ENCODE data around the gene CDC45.

DNA sequence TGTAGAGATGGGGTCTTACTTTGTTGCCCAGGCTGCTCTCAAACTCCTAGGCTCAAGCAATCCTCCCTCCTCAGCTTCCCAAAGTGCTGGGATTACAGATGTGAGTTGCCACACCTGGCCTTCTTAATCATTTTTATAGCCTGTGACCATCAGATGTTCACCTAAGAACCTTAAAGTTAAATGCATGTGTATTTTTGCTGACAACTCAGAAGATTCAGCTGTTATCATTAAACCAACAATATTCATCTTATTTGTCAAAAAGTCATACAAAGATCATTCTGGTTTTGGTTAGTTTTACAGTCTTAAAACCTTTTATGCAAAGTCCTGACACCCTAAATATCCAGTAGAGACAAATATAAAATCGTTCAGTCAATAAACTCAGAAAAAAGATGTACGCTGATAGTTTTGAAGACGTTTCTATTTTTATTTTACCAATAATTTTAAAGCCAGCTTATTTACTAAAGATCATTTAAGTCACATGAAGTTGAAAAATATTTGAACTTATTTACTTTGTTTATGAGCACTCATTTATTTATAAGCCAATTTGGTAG, 22.3 kb downstream of the CDC45 start:
- TF ChIP-seq, protein P1, sequence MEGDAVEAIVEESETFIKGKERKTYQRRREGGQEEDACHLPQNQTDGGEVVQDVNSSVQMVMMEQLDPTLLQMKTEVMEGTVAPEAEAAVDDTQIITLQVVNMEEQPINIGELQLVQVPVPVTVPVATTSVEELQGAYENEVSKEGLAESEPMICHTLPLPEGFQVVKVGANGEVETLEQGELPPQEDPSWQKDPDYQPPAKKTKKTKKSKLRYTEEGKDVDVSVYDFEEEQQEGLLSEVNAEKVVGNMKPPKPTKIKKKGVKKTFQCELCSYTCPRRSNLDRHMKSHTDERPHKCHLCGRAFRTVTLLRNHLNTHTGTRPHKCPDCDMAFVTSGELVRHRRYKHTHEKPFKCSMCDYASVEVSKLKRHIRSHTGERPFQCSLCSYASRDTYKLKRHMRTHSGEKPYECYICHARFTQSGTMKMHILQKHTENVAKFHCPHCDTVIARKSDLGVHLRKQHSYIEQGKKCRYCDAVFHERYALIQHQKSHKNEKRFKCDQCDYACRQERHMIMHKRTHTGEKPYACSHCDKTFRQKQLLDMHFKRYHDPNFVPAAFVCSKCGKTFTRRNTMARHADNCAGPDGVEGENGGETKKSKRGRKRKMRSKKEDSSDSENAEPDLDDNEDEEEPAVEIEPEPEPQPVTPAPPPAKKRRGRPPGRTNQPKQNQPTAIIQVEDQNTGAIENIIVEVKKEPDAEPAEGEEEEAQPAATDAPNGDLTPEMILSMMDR (IDR thresholded peaks at IDR 0.05), result no peak
- no peak for TF ChIP-seq ZFX (IDR thresholded peaks at IDR 0.05; ENCODE audit: borderline replicate concordance)

Data from 22Rv1 (cell line).